ENCODE measurements around the gene ETV6. TPM values are rescaled to one million over a fixed set of nuclear protein-coding genes. Genes with fewer than 3 reads are reported as not detected.

The ETV6 gene
- polyA plus RNA-seq, 1 donor (not counting 4 experiments of a cell fraction or from before 2014, with no cell fraction given), result 5.3 TPM

- Histone ChIP-seq H3K9me1 (ENCODE audit: control insufficient read depth, extremely low read depth, insufficient read depth, low read length) (no peaks in the 10 kb centered on the region), H3K79me2 (ENCODE audit: control insufficient read depth, insufficient read depth, low read length) (peaks cover 48% of the 10 kb centered on the region), H3K4me1 (ENCODE audit: control insufficient read depth, extremely low read depth, insufficient read depth, low read length) (peaks cover 7% of the 10 kb centered on the region), H3K27ac (ENCODE audit: control insufficient read depth, insufficient read depth, low read length) (no peak overlapping the region), H3K4me3 (ENCODE audit: control insufficient read depth in 2 of 3, extremely low read depth in 1 of 3, insufficient read depth in 2 of 3, low read depth in 1 of 3, low read length in 3 of 3) (no peak overlapping the region), H3K36me3 (ENCODE audit: control insufficient read depth in 2 of 2, extremely low read depth in 1 of 2, insufficient read depth in 2 of 2, low read length in 2 of 2) (no peaks in the 10 kb centered on the region), H2AFZ (ENCODE audit: control insufficient read depth, low read length) (no peak overlapping the region), H3K9me3 (ENCODE audit: control insufficient read depth, low read depth, low read length) (no peaks in the 10 kb centered on the region), H3K27me3 (ENCODE audit: control insufficient read depth, extremely low read depth, insufficient read depth, low read length) (no peaks in the 10 kb centered on the region), H3K9ac (ENCODE audit: control insufficient read depth, extremely low read depth, insufficient read depth, low read length) (no peak overlapping the region), H3K4me2 (ENCODE audit: control insufficient read depth, extremely low read depth, insufficient read depth, low read depth, low read length) (no peak overlapping the region), H4K20me1 (ENCODE audit: control insufficient read depth, extremely low read depth, insufficient read depth, low read length) (no peaks in the 10 kb centered on the region)
- no peak for FAIRE-seq
- TF ChIP-seq CTCF (optimal IDR thresholded peaks at IDR 0.05 in 1 of 3, IDR thresholded peaks at IDR 0.05 in 1 of 3, conservative IDR thresholded peaks at IDR 0.05 in 1 of 3; ENCODE audit: extremely low read depth in 1 of 3, insufficient read depth in 2 of 3, low read length in 3 of 3) (no peak), EZH2 (IDR thresholded peaks at IDR 0.05; ENCODE audit: low read length) (no peak)
- dilution Hi-C loops (cut with MboI; ENCODE audit: extremely low pct_ligation_motif_present, low sequenced_read_pairs), result no loop called here
- DNase-seq (ENCODE audit: low read depth, low spot score), result no peak
Observed at GRCh38 chr12:11684393-11684792, 34.9 kb downstream of the ETV6 start.

DNA sequence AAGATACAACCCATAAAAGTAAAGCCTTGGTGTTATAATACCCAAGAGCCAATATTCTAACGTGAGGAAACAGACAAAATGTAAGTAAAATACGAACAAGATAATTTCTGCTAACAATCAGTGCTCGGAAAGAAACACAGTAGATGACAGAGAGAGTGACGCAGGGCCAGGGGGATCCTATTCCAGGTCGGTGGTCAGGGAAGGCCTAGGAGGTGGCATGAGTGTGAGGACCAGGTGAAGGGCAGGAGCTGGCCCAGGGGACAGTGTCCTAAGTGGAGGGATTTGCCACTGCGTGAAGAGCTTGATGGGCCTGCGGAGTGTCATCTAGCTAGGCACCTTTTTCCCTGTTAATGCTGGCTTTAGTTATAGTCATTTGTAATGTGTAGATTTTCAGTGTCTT lies 35.3 kb downstream of the ETV6 start:
- Histone ChIP-seq H3K36me3 (ENCODE audit: control insufficient read depth in 2 of 2, extremely low read depth in 1 of 2, insufficient read depth in 2 of 2, low read length in 2 of 2) (no peaks in the 10 kb centered on the region), H3K79me2 (ENCODE audit: control insufficient read depth, insufficient read depth, low read length) (peaks cover 48% of the 10 kb centered on the region), H3K9ac (ENCODE audit: control insufficient read depth, extremely low read depth, insufficient read depth, low read length) (no peak overlapping the region), H3K27me3 (ENCODE audit: control insufficient read depth, extremely low read depth, insufficient read depth, low read length) (no peaks in the 10 kb centered on the region), H3K4me2 (ENCODE audit: control insufficient read depth, extremely low read depth, insufficient read depth, low read depth, low read length) (no peak overlapping the region), H4K20me1 (ENCODE audit: control insufficient read depth, extremely low read depth, insufficient read depth, low read length) (no peaks in the 10 kb centered on the region), H2AFZ (ENCODE audit: control insufficient read depth, low read length) (no peak overlapping the region), H3K27ac (ENCODE audit: control insufficient read depth, insufficient read depth, low read length) (no peak overlapping the region), H3K4me3 (ENCODE audit: control insufficient read depth in 2 of 3, extremely low read depth in 1 of 3, insufficient read depth in 2 of 3, low read depth in 1 of 3, low read length in 3 of 3) (no peak overlapping the region), H3K9me1 (ENCODE audit: control insufficient read depth, extremely low read depth, insufficient read depth, low read length) (no peaks in the 10 kb centered on the region), H3K4me1 (ENCODE audit: control insufficient read depth, extremely low read depth, insufficient read depth, low read length) (peaks cover 7% of the 10 kb centered on the region), H3K9me3 (ENCODE audit: control insufficient read depth, low read depth, low read length) (no peaks in the 10 kb centered on the region)
- dilution Hi-C loops (cut with MboI; ENCODE audit: extremely low pct_ligation_motif_present, low sequenced_read_pairs), result no loop called here
- no peak for TF ChIP-seq EZH2 (IDR thresholded peaks at IDR 0.05; ENCODE audit: low read length)
- no peak for TF ChIP-seq CTCF (optimal IDR thresholded peaks at IDR 0.05 in 1 of 3, IDR thresholded peaks at IDR 0.05 in 1 of 3, conservative IDR thresholded peaks at IDR 0.05 in 1 of 3; ENCODE audit: extremely low read depth in 1 of 3, insufficient read depth in 2 of 3, low read length in 3 of 3)
- no peak for DNase-seq (ENCODE audit: low read depth, low spot score)
- FAIRE-seq, result no peak
